OCI-LY7 (cell line): ENCODE results near the gene COL4A1.

Source experiments
- EZH2phosphoT487 ChIP-seq: fragments of 200-600 bp; sonication (generic); IDR thresholded peaks from 2 replicates; pipeline ENCODE4 v1.6.1; 2018; ENCODE audit warnings: low read depth, borderline replicate concordance, mild to moderate bottlenecking, mixed run types, antibody characterized with exemption, low read length, moderate library complexity, mixed read lengths
- TF ChIP-seq, protein P1 (sequence below): fragments of 200-600 bp; sonication (generic); conservative IDR thresholded peaks from 2 replicates; pipeline ENCODE4 v1.5.1; 2014; ENCODE audit warnings: mild to moderate bottlenecking, antibody characterized with exemption, low read length, moderate library complexity, mixed read lengths

GRCh38 chr13:110131424-110131823, 175.5 kb downstream of the COL4A1 start:
- no peak for TF ChIP-seq EZH2phosphoT487
- TF ChIP-seq, protein P1, sequence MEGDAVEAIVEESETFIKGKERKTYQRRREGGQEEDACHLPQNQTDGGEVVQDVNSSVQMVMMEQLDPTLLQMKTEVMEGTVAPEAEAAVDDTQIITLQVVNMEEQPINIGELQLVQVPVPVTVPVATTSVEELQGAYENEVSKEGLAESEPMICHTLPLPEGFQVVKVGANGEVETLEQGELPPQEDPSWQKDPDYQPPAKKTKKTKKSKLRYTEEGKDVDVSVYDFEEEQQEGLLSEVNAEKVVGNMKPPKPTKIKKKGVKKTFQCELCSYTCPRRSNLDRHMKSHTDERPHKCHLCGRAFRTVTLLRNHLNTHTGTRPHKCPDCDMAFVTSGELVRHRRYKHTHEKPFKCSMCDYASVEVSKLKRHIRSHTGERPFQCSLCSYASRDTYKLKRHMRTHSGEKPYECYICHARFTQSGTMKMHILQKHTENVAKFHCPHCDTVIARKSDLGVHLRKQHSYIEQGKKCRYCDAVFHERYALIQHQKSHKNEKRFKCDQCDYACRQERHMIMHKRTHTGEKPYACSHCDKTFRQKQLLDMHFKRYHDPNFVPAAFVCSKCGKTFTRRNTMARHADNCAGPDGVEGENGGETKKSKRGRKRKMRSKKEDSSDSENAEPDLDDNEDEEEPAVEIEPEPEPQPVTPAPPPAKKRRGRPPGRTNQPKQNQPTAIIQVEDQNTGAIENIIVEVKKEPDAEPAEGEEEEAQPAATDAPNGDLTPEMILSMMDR, result no peak
